ENCODE measurements around the gene ZNF605. TPM values are rescaled to one million over a fixed set of nuclear protein-coding genes. Genes with fewer than 3 reads are reported as not detected.

ZNF605 gene
- total and polyA plus RNA-seq, 9 of the 15 experiments (the other 6 are each of a cell fraction or from before 2014, with no cell fraction given): 0.45 to 1.1 (median 0.68) TPM

DNA sequence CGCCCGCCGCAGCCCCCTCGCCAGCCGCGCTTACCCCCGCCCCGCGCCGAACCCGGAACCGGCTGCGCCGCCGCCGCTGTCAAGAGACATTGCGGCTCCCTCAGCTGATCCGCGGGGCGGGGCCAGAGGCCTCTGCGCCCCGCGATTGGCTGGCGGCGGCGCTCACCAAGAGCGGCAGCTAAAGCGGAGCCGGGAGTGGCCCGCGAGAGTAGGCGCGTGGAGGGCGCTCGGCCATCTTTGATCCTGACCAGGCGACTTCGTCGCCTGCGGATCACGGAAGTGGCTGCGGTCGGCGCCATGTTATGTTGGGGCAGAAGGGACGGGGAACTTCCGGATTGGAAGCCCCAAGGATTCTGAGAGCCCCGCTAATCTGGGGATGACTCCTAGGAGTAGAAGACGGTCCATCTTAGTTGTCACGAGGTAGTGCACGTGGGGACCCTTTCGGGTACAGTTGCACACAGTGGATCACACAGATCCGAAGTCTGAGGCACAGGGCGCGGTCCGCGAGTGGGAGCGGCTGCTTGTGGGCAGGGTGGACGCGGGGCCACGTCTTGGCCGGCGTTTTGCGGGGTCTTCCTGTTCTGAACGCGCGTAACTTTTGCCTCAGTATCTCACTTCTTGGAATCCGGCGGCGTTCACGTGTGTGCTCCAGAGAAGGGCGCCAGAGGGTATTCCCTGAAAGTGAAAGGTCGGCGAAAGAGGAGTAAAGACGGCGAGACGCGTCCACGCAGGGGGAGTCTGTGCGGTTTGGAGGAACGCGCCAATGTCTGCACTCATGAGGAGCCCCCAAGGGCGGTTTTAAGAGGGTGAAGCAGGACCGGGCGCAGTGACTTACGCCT, 68.4 kb downstream of the ZNF605 start, which contains the start of gene CHFR (continued):
- no peak for TF ChIP-seq ZNF318 (IDR thresholded peaks at IDR 0.05; ENCODE audit: borderline replicate concordance in 1 of 2, low read depth in 1 of 2)
- TF ChIP-seq ZNF232 (CRISPR knock-in tag; IDR thresholded peaks at IDR 0.05): no peak
- no peak for TF ChIP-seq RAD21 (CRISPR knock-in tag; conservative IDR thresholded peaks at IDR 0.05 in 1 of 2, IDR thresholded peaks at IDR 0.05 in 1 of 2)
- no peak for TF ChIP-seq ARHGAP35 (IDR thresholded peaks at IDR 0.05; ENCODE audit: partially characterized antibody)
- TF ChIP-seq PKNOX1 (IDR thresholded peaks at IDR 0.05): peak; percentile 88
- TF ChIP-seq DACH1 (IDR thresholded peaks at IDR 0.05; ENCODE audit: partially characterized antibody): peak; percentile 93
- TF ChIP-seq, protein P1, sequence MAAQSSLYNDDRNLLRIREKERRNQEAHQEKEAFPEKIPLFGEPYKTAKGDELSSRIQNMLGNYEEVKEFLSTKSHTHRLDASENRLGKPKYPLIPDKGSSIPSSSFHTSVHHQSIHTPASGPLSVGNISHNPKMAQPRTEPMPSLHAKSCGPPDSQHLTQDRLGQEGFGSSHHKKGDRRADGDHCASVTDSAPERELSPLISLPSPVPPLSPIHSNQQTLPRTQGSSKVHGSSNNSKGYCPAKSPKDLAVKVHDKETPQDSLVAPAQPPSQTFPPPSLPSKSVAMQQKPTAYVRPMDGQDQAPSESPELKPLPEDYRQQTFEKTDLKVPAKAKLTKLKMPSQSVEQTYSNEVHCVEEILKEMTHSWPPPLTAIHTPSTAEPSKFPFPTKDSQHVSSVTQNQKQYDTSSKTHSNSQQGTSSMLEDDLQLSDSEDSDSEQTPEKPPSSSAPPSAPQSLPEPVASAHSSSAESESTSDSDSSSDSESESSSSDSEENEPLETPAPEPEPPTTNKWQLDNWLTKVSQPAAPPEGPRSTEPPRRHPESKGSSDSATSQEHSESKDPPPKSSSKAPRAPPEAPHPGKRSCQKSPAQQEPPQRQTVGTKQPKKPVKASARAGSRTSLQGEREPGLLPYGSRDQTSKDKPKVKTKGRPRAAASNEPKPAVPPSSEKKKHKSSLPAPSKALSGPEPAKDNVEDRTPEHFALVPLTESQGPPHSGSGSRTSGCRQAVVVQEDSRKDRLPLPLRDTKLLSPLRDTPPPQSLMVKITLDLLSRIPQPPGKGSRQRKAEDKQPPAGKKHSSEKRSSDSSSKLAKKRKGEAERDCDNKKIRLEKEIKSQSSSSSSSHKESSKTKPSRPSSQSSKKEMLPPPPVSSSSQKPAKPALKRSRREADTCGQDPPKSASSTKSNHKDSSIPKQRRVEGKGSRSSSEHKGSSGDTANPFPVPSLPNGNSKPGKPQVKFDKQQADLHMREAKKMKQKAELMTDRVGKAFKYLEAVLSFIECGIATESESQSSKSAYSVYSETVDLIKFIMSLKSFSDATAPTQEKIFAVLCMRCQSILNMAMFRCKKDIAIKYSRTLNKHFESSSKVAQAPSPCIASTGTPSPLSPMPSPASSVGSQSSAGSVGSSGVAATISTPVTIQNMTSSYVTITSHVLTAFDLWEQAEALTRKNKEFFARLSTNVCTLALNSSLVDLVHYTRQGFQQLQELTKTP (IDR thresholded peaks at IDR 0.05; ENCODE audit: low read depth in 1 of 2, partially characterized antibody in 2 of 2): no peak
- TF ChIP-seq FOSL1 (tag; conservative IDR thresholded peaks at IDR 0.05): no peak; the same call in 1 of the 2 replicates
- TF ChIP-seq CBX3 (IDR thresholded peaks at IDR 0.05; ENCODE audit: borderline replicate concordance in 1 of 2, low read length in 2 of 2): peak in 1 of 2 experiments; percentile 92; a peak in 1 of 3 replicates
- TF ChIP-seq RBM39 (optimal IDR thresholded peaks at IDR 0.05; ENCODE audit: low read depth, low read length): no peak
- TF ChIP-seq TCFL5 (CRISPR knock-in tag; conservative IDR thresholded peaks at IDR 0.05): no peak
